ENCODE data around the gene IGSF5. TPM values are rescaled to one million over a fixed set of nuclear protein-coding genes. Genes with fewer than 3 reads are reported as not detected.

IGSF5 gene
- total and polyA plus RNA-seq, 2 of the 4 experiments (the other 2 are of a cell fraction): not detected

- Histone ChIP-seq H3K36me3 (ENCODE audit: control insufficient read depth, insufficient read depth, low read length) (no peaks in the 10 kb centered on the region), H3K4me3 (ENCODE audit: insufficient read depth, low read depth, low read length) (no peak overlapping the region), H3K56ac (ENCODE audit: extremely low read depth, insufficient read depth, low read length) (no peak overlapping the region), H3K4me1 (ENCODE audit: control insufficient read depth, insufficient read depth, low read length) (no peaks in the 10 kb centered on the region), H3K9me3 (ENCODE audit: control insufficient read depth, insufficient read depth, low read length) (peaks cover 43% of the 10 kb centered on the region), H4K8ac (ENCODE audit: low read depth in 2 of 2, low read length in 2 of 2) (no peak overlapping the region), H2AK5ac (ENCODE audit: low read depth, low read length) (no peak overlapping the region), H3K4me2 (ENCODE audit: low read depth, low read length) (no peak overlapping the region), H3K27ac (ENCODE audit: insufficient read depth, low read length) (no peak overlapping the region), H3K4ac (ENCODE audit: low read depth, low read length) (no peak overlapping the region), H2BK120ac (ENCODE audit: low read depth, low read length) (no peak overlapping the region), H3K9me1 (ENCODE audit: insufficient read depth, low read length) (no peaks in the 10 kb centered on the region), H3K27me3 (ENCODE audit: control insufficient read depth, insufficient read depth, low read length) (no peaks in the 10 kb centered on the region), H4K20me1 (ENCODE audit: insufficient read depth, low read length) (no peaks in the 10 kb centered on the region), H3K9ac (ENCODE audit: low read depth, low read length) (no peak overlapping the region), H4K5ac (ENCODE audit: low read depth, low read length) (no peak overlapping the region), H3K14ac (replicated peaks; ENCODE audit: low read depth, low read length) (no peak overlapping the region), H3K79me1 (ENCODE audit: low read depth in 1 of 2, low read length in 2 of 2) (no peaks in the 10 kb centered on the region), H3K23ac (ENCODE audit: low read depth, low read length) (no peak overlapping the region), H2BK20ac (ENCODE audit: low read depth, low read length) (no peak overlapping the region), H3K18ac (ENCODE audit: low read depth, low read length) (no peak overlapping the region), H2AK9ac (replicated peaks; ENCODE audit: low read depth, low read length, poor library complexity) (no peak overlapping the region), H4K91ac (ENCODE audit: insufficient read depth, low read depth, low read length) (no peak overlapping the region), H2BK5ac (ENCODE audit: low read depth, low read length, poor library complexity, severe bottlenecking) (no peak overlapping the region), H2BK15ac (ENCODE audit: low read depth, low read length) (no peak overlapping the region), H2AFZ (replicated peaks; ENCODE audit: low read length, poor library complexity) (no peak overlapping the region)
- intact Hi-C loops (cut with micrococcal nuclease) (no loop called here), in situ Hi-C loops (cut with MboI; ENCODE audit: low sequenced_read_pairs) (no loop called here), dilution Hi-C loops (cut with HindIII; ENCODE audit: low sequenced_read_pairs, unreplicated experiment) (no loop called here)
- no TSS peak for BruUV-seq (replicated peaks)
- TF ChIP-seq CEBPB (IDR thresholded peaks at IDR 0.05; ENCODE audit: low read depth, low read length) (no peak), MAFK (IDR thresholded peaks at IDR 0.05; ENCODE audit: low read depth, low read length) (no peak), POLR2A (IDR thresholded peaks at IDR 0.05; ENCODE audit: low read depth, low read length) (no peak), RCOR1 (IDR thresholded peaks at IDR 0.05; ENCODE audit: insufficient replicate concordance, low read length) (no peak), USF2 (IDR thresholded peaks at IDR 0.05; ENCODE audit: low read depth, low read length) (no peak), BHLHE40 (IDR thresholded peaks at IDR 0.05; ENCODE audit: low read depth, low read length) (no peak), CHD1 (IDR thresholded peaks at IDR 0.05; ENCODE audit: low read depth, low read length) (no peak), MAZ (IDR thresholded peaks at IDR 0.05; ENCODE audit: borderline replicate concordance, low read depth, low read length) (no peak)
- POLR2A ChIA-PET (ENCODE audit: unreplicated experiment): no interaction called here
- no CpG with 5 or more reads among the region's 14 CpGs for WGBS, 2 experiments (ENCODE audit: extremely low coverage in 2 of 2, insufficient read length in 1 of 2)
- ATAC-seq (ENCODE audit: low read depth) (no peak), DNase-seq (no peak)
- CTCF ChIA-PET: interaction anchor here (0.6 kb wide), 1 partner anchor 196 kb away, joined by 3 read pairs; no protein-coding TSS in a partner anchor
These were observed 97.9 kb downstream of the IGSF5 start for GRCh38 chr21:39842741-39843459.

Data from IMR-90 (cell line).